ENCODE results near the gene NT5C1B.

- TF ChIP-seq CTCF (IDR thresholded peaks at IDR 0.05) (no peak), POLR2A (IDR thresholded peaks at IDR 0.05) (no peak)
Measured at GRCh38 chr2:18611184-18611583, 21.8 kb upstream of the NT5C1B start.

All from Peyer's patch (tissue), 4 donors.